H1 (cell line): Measurements from ENCODE around the gene POLE. TPM values are rescaled to one million over a fixed set of nuclear protein-coding genes. Genes with fewer than 3 reads are reported as not detected.

Source experiments
- CTCF ChIA-PET: fragments of 300-600 bp; sonication (Branson Sonifier 250); formaldehyde crosslinking; loops from one replicate; lab custom pipeline; 2021; ENCODE audit not compliant: partially characterized antibody; lab: Charles Lee
- POLR2A ChIA-PET: fragments of 300-600 bp; sonication (Branson Sonifier 250); formaldehyde crosslinking; loops from one replicate; lab custom pipeline; 2021; ENCODE audit warnings: inconsistent platforms; ENCODE audit not compliant: partially characterized antibody; lab: Charles Lee
- DNase-seq, 2 experiments: peaks; one replicate each; pipeline versions ENCODE4 v3.0.0 to v3.0.0-alpha.2; 2010 to 2022; ENCODE audit warnings: low spot score in 2 of 2, low read depth in 1 of 2, mixed read lengths in 1 of 2
- FAIRE-seq: peaks from 2 replicates; lab custom pipeline; 2011; peaks lifted over from hg19 to GRCh38; lab: Jason Lieb, UNC
- H2AFZ ChIP-seq: 2 replicates; pipeline ENCODE4 v1.8.1; 2012; ENCODE audit warnings: low read length, inconsistent platforms
- H2AK5ac ChIP-seq: 2 replicates; pipeline ENCODE4 v1.6.1; 2013; ENCODE audit warnings: low read depth, low read length
- H2BK120ac ChIP-seq: replicated peaks from 2 replicates; pipeline ENCODE3; 2013; ENCODE audit warnings: low read depth, low read length, inconsistent platforms
- H2BK12ac ChIP-seq: 2 replicates; pipeline ENCODE4 v1.6.1; 2013; ENCODE audit warnings: low read depth, low read length
- H2BK15ac ChIP-seq: 2 replicates; pipeline ENCODE4 v1.6.1; 2013; ENCODE audit warnings: low read length
- H2BK20ac ChIP-seq: 2 replicates; pipeline ENCODE4 v1.6.1; 2013; ENCODE audit warnings: low read length
- H2BK5ac ChIP-seq: 2 replicates; pipeline ENCODE4 v1.6.1; 2013; ENCODE audit warnings: low read depth, low read length
- H3K14ac ChIP-seq: 2 replicates; pipeline ENCODE4 v1.6.1; 2013; ENCODE audit warnings: inconsistent platforms; ENCODE audit not compliant: insufficient read length
- H3K18ac ChIP-seq: 2 replicates; pipeline ENCODE4 v1.6.1; 2013; ENCODE audit warnings: low read length; ENCODE audit errors: extremely low read depth
- H3K23ac ChIP-seq: 2 replicates; pipeline ENCODE4 v1.6.1; 2013; ENCODE audit warnings: inconsistent platforms; ENCODE audit not compliant: insufficient read length
- H3K23me2 ChIP-seq: 2 replicates; pipeline ENCODE4 v1.6.1; 2013; ENCODE audit warnings: low read depth, low read length
- H3K27ac ChIP-seq: 2 replicates; pipeline ENCODE4 v1.6.1; 2011; ENCODE audit warnings: low read depth, low read length, inconsistent platforms
- H3K27me3 ChIP-seq, 4 experiments: replicated peaks in 1 of 4; 1 replicate in 1 of 4; 2 replicates in 3 of 4; pipeline versions ENCODE4 v1.6.1 to v1.8.1; 2011 to 2013; ENCODE audit warnings: low read length in 3 of 4, mild to moderate bottlenecking in 3 of 4, inconsistent platforms in 2 of 4, mixed read lengths in 2 of 4, moderate library complexity in 1 of 4; ENCODE audit not compliant: control insufficient read depth in 3 of 4, insufficient read depth in 3 of 4; ENCODE audit errors: extremely low read depth in 1 of 4
- H3K36me3 ChIP-seq, 4 experiments: 2 replicates each; pipeline versions ENCODE4 v1.6.1 to v1.8.1; 2011 to 2013; ENCODE audit warnings: mild to moderate bottlenecking in 4 of 4, low read length in 3 of 4, moderate library complexity in 2 of 4, control low read depth in 1 of 4, inconsistent platforms in 1 of 4; ENCODE audit not compliant: insufficient read depth in 4 of 4, control insufficient read depth in 2 of 4
- H3K4ac ChIP-seq: replicated peaks from 2 replicates; pipeline ENCODE3; 2013; ENCODE audit warnings: low read length, low read depth, mixed read lengths, inconsistent platforms; ENCODE audit not compliant: insufficient read length
- H3K4me1 ChIP-seq, 4 experiments: replicated peaks in 1 of 4; 1 replicate in 1 of 4; 2 replicates in 3 of 4; pipeline versions ENCODE4 v1.6.1 to v1.8.1; 2011 to 2013; ENCODE audit warnings: low read length in 3 of 4, inconsistent platforms in 2 of 4, mixed read lengths in 1 of 4; ENCODE audit not compliant: insufficient read depth in 4 of 4, control insufficient read depth in 3 of 4
- H3K4me2 ChIP-seq, 2 experiments: 2 replicates each; pipeline versions ENCODE4 v1.6.1 to v1.8.1; 2011 to 2013; ENCODE audit warnings: low read depth in 2 of 2, low read length in 2 of 2, control low read depth in 1 of 2, inconsistent platforms in 1 of 2, mild to moderate bottlenecking in 1 of 2; ENCODE audit not compliant: insufficient read depth in 1 of 2
- H3K4me3 ChIP-seq, 4 experiments: fragments of 200-600, 300-600 bp in 1 of 4; sonication (generic), shearing (Covaris generic), sonication (Bioruptor Twin) in 1 of 4; 2 replicates each; pipeline versions ENCODE4 v1.5.1 to v1.8.1; 2011 to 2016; ENCODE audit warnings: low read length in 4 of 4, low read depth in 3 of 4, control low read depth in 2 of 4, inconsistent platforms in 2 of 4, mild to moderate bottlenecking in 2 of 4, mixed read lengths in 1 of 4, moderate library complexity in 1 of 4; ENCODE audit not compliant: insufficient read depth in 2 of 4; ENCODE audit errors: extremely low read depth in 1 of 4
- H3K56ac ChIP-seq: replicated peaks from 2 replicates; pipeline ENCODE3; 2013; ENCODE audit warnings: low read depth, mild to moderate bottlenecking, mixed read lengths, low read length, inconsistent platforms; ENCODE audit not compliant: insufficient read length
- H3K79me1 ChIP-seq: 2 replicates; pipeline ENCODE4 v1.6.1; 2013; ENCODE audit warnings: low read depth, low read length, control low read depth
- H3K79me2 ChIP-seq, 2 experiments: 2 replicates each; pipeline versions ENCODE4 v1.6.1 to v1.8.1; 2012 to 2013; ENCODE audit warnings: low read length in 2 of 2, mild to moderate bottlenecking in 2 of 2, inconsistent platforms in 1 of 2; ENCODE audit not compliant: insufficient read depth in 2 of 2, control insufficient read depth in 1 of 2
- H3K9ac ChIP-seq, 4 experiments: replicated peaks in 1 of 4; 1 replicate in 1 of 4; 2 replicates in 3 of 4; pipeline versions ENCODE4 v1.6.1 to v1.8.1; 2011 to 2013; ENCODE audit warnings: low read depth in 3 of 4, low read length in 3 of 4, control low read depth in 2 of 4, mild to moderate bottlenecking in 2 of 4, moderate library complexity in 2 of 4, inconsistent platforms in 1 of 4; ENCODE audit errors: extremely low read depth in 1 of 4
- H3K9me3 ChIP-seq, 2 experiments: 2 replicates each; pipeline versions ENCODE4 v1.6.1 to v1.8.1; 2012 to 2013; ENCODE audit warnings: mild to moderate bottlenecking in 2 of 2, moderate library complexity in 2 of 2, control low read depth in 1 of 2, inconsistent platforms in 1 of 2, low read depth in 1 of 2, low read length in 1 of 2, mixed read lengths in 1 of 2; ENCODE audit not compliant: insufficient read depth in 2 of 2
- H4K20me1 ChIP-seq, 2 experiments: replicated peaks in 1 of 2; 2 replicates each; pipeline versions ENCODE3 to v1.8.1; 2011 to 2013; ENCODE audit warnings: inconsistent platforms in 2 of 2, low read length in 2 of 2, mild to moderate bottlenecking in 1 of 2; ENCODE audit not compliant: insufficient read depth in 2 of 2, control insufficient read depth in 1 of 2
- H4K5ac ChIP-seq: 2 replicates; pipeline ENCODE4 v1.6.1; 2013; ENCODE audit warnings: low read length, low read depth, mixed read lengths, inconsistent platforms; ENCODE audit not compliant: insufficient read length
- H4K8ac ChIP-seq: 2 replicates; pipeline ENCODE4 v1.8.0; 2013; ENCODE audit warnings: mild to moderate bottlenecking, moderate library complexity, low read length, inconsistent platforms; ENCODE audit not compliant: insufficient read depth; ENCODE audit errors: extremely low read depth
- H4K91ac ChIP-seq: replicated peaks from 2 replicates; pipeline ENCODE3; 2013; ENCODE audit warnings: low read length, mixed read lengths, inconsistent platforms; ENCODE audit not compliant: insufficient read length
- ATF3 ChIP-seq: IDR thresholded peaks from 2 replicates; pipeline ENCODE4 v1.6.1; 2011; ENCODE audit warnings: low read depth, mild to moderate bottlenecking, low read length; ENCODE audit not compliant: insufficient read depth
- CTBP2 ChIP-seq: IDR thresholded peaks from 2 replicates; pipeline ENCODE4 v1.7.0; 2011; ENCODE audit warnings: borderline replicate concordance, mild to moderate bottlenecking, moderate library complexity, mixed read lengths, low read length; ENCODE audit not compliant: insufficient read depth, insufficient read length
- JUND ChIP-seq: IDR thresholded peaks from 2 replicates; pipeline ENCODE4 v1.6.1; 2011; ENCODE audit warnings: mild to moderate bottlenecking, improper control_type of control experiment, low read length
- KDM1A ChIP-seq: fragments of 200-600, 300-600 bp; sonication (generic); IDR thresholded peaks from 2 replicates; pipeline ENCODE4 v1.7.1; 2016; ENCODE audit warnings: mild to moderate bottlenecking, low read length, borderline replicate concordance
- WGBS, 2 experiments: shearing (Covaris generic) in 1 of 2; methylation state at CpG; one replicate each; pipeline versions ENCODE4 v1.1.6 to v1.1.7; 2013 to 2015; ENCODE audit warnings: low lambda C conversion rate in 2 of 2, mixed read lengths in 2 of 2, inconsistent platforms in 1 of 2, low coverage in 1 of 2, missing lambda C conversion rate in 1 of 2; ENCODE audit not compliant: insufficient replicate concordance in 2 of 2, insufficient coverage in 1 of 2, insufficient read length in 1 of 2; ENCODE audit errors: extremely low coverage in 1 of 2, missing lambda C conversion rate in 1 of 2; 5-methylcytosine and 5-hydroxymethylcytosine counted together
- polyA plus RNA-seq, 7 experiments: library from polyadenylated mRNA; depleted of rRNA in 3 of 7; stranded (reverse) in 5 of 7; unstranded in 2 of 7; fragments of >200 nt in 5 of 7; fragments of 200-250 nt in 2 of 7; gene quantifications; 1 replicate in 5 of 7; 2 replicates in 1 of 7; 4 replicates in 1 of 7; pipeline versions ENCODE4 v1.2.1 to v1.2.3, GENCODE V29; 2011 to 2013; ENCODE audit warnings: missing spikeins in 2 of 7, mixed read lengths in 2 of 7
- total RNA-seq: library from RNA; stranded (reverse); fragmentation: NEBNext Ultra II Directional; extraction: Animal tissue kit (Norgen Biotek cat#: 25700); gene quantifications from 2 replicates; pipeline ENCODE4 v1.2.1, GENCODE V29; 2021
- TF ChIP-seq, protein P1 (sequence below): IDR thresholded peaks from 2 replicates; pipeline ENCODE4 v1.6.1; 2011; ENCODE audit warnings: low read length, improper control_type of control experiment
- TF ChIP-seq, protein P2 (sequence below): IDR thresholded peaks from 2 replicates; pipeline ENCODE4 v1.6.1; 2012; ENCODE audit warnings: inconsistent platforms

The POLE gene
- total and polyA plus RNA-seq, 2 of the 8 experiments (the other 6 are each of a cell fraction or from before 2014, with no cell fraction given) = 59.7 to 115 TPM

GRCh38 chr12:132719141-132719953 is 32.2 kb upstream of the POLE start:
- Histone ChIP-seq H3K4ac (no peak overlapping the region), H3K9ac (no peak overlapping the region), H3K23ac (no peak overlapping the region), H3K4me2 (no peak overlapping the region), H3K14ac (no peak overlapping the region), H3K36me3 (peaks cover 24 to 62% (median 49%) of the 10 kb centered on the region in 4 experiments), H4K91ac (no peak overlapping the region), H3K18ac (no peak overlapping the region), H3K4me1 (no peaks in the 10 kb centered on the region), H2AFZ (no peak overlapping the region), H2BK20ac (no peak overlapping the region), H3K27me3 (no peaks in the 10 kb centered on the region; a peak in 1 of 7 replicates), H2BK5ac (no peak overlapping the region), H2BK120ac (no peak overlapping the region), H3K23me2 (no peaks in the 10 kb centered on the region), H2BK15ac (no peak overlapping the region), H4K8ac (no peak overlapping the region; the same call in 1 of the 2 replicates), H3K9me3 (no peaks in the 10 kb centered on the region), H3K79me1 (peaks cover 3% of the 10 kb centered on the region; the same call in 1 of the 2 replicates), H3K56ac (no peak overlapping the region), H4K20me1 (peaks cover 7 to 28% of the 10 kb centered on the region in 2 experiments), H3K27ac (no peak overlapping the region; the same call in 1 of the 2 replicates), H2AK5ac (no peak overlapping the region), H4K5ac (no peak overlapping the region), H2BK12ac (no peak overlapping the region), H3K4me3 (no peak overlapping the region), H3K79me2 (peaks cover 0 to 4% of the 10 kb centered on the region in 2 experiments; a peak in 2 of 4 replicates)
- no peak for DNase-seq
- WGBS, 2 experiments = 93% methylated on average over 31 of the region's 31 CpGs; no CpG with 5 or more reads in 1 of the 2 experiments
- TF ChIP-seq KDM1A = no peak
- TF ChIP-seq, protein P1, sequence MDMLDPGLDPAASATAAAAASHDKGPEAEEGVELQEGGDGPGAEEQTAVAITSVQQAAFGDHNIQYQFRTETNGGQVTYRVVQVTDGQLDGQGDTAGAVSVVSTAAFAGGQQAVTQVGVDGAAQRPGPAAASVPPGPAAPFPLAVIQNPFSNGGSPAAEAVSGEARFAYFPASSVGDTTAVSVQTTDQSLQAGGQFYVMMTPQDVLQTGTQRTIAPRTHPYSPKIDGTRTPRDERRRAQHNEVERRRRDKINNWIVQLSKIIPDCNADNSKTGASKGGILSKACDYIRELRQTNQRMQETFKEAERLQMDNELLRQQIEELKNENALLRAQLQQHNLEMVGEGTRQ = no peak
- TF ChIP-seq JUND = no peak
- TF ChIP-seq, protein P2, sequence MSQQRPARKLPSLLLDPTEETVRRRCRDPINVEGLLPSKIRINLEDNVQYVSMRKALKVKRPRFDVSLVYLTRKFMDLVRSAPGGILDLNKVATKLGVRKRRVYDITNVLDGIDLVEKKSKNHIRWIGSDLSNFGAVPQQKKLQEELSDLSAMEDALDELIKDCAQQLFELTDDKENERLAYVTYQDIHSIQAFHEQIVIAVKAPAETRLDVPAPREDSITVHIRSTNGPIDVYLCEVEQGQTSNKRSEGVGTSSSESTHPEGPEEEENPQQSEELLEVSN = no peak
- TF ChIP-seq CTBP2 = no peak
- TF ChIP-seq ATF3 = no peak
- CTCF ChIA-PET = interaction anchor here (0.6 to 1.0 kb wide), 3 partner anchors 11 to 458 kb away, joined by 3 read pairs; no protein-coding TSS in a partner anchor
- no peak for FAIRE-seq
- POLR2A ChIA-PET = interaction anchor here (0.7 to 3.2 kb wide), 6 partner anchors 8 to 60 kb away, joined by 3 to 17 read pairs (median 4); no protein-coding TSS in a partner anchor
